K562 (cell line): ENCODE data around the gene ALKBH4. TPM values are rescaled to one million over a fixed set of nuclear protein-coding genes. Genes with fewer than 3 reads are reported as not detected.

Experiments used
- ATAC-seq: fragments of 200-7000 bp; cut with Tn5 transposase; 3 replicates; pipeline ENCODE4 v1.9.1; 2020; ENCODE audit warnings: moderate library complexity
- BruUV-seq: library from RNA; stranded (reverse); fragments of 400-500 nt; replicated peaks from 2 replicates; lab custom pipeline; 2021; lab: Mats Ljungman, UMichigan
- CTCF ChIA-PET: fragments of 300-600 bp; formaldehyde crosslinking; extraction: SDS; loops from one replicate; lab custom pipeline; 2021; ENCODE audit warnings: low intra/inter-chr PET ratio; lab: Yijun Ruan, JAX
- POLR2A ChIA-PET: fragments of 300-600, 350-650 bp; sonication (Branson Sonifier 250); formaldehyde crosslinking; extraction: SDS; loops from one replicate; lab custom pipeline; 2021; ENCODE audit warnings: antibody characterized with exemption, inconsistent platforms; lab: Yijun Ruan, JAX
- DNase-seq, 4 experiments: peaks; one replicate each; pipeline versions ENCODE4 v3.0.0 to v3.0.0-alpha.2; 2011 to 2018; ENCODE audit warnings: low spot score in 3 of 4, mixed read lengths in 3 of 4; ENCODE audit errors: extremely low read depth in 1 of 4
- FAIRE-seq: peaks from 2 replicates; lab custom pipeline; 2011; peaks lifted over from hg19 to GRCh38; lab: Jason Lieb, UNC
- H2AFZ ChIP-seq: 2 replicates; pipeline ENCODE4 v1.6.0; 2011; ENCODE audit warnings: low read depth, low read length, control low read depth, inconsistent platforms
- H3K27ac ChIP-seq: fragments of 200-600 bp; 3 replicates; pipeline ENCODE4 v1.8.0; 2011; ENCODE audit warnings: low read depth, mild to moderate bottlenecking, control low read depth, inconsistent platforms, low read length, moderate library complexity, mixed read lengths; ENCODE audit errors: extremely low read depth
- H3K27me3 ChIP-seq, 2 experiments: fragments of 300-600 bp in 1 of 2; 2 replicates in 1 of 2; 3 replicates in 1 of 2; pipeline versions ENCODE4 v1.6.0 to v1.8.0; 2011; ENCODE audit warnings: inconsistent platforms in 2 of 2, low read length in 2 of 2, mild to moderate bottlenecking in 1 of 2, mixed read lengths in 1 of 2, moderate library complexity in 1 of 2; ENCODE audit not compliant: control insufficient read depth in 2 of 2, insufficient read depth in 2 of 2
- H3K36me3 ChIP-seq: fragments of 300-600 bp; 3 replicates; pipeline ENCODE4 v1.8.0; 2011; ENCODE audit warnings: mild to moderate bottlenecking, low read length, inconsistent platforms; ENCODE audit not compliant: control insufficient read depth, insufficient read depth
- H3K4me1 ChIP-seq, 2 experiments: fragments of 200-600 bp in 1 of 2; replicated peaks in 1 of 2; 2 replicates in 1 of 2; 3 replicates in 1 of 2; pipeline versions ENCODE4 v1.5.1 to v1.8.0; 2011; ENCODE audit warnings: inconsistent platforms in 2 of 2, low read length in 2 of 2, mild to moderate bottlenecking in 1 of 2, mixed read lengths in 1 of 2, moderate library complexity in 1 of 2; ENCODE audit not compliant: control insufficient read depth in 2 of 2, insufficient read depth in 2 of 2
- H3K4me2 ChIP-seq: 2 replicates; pipeline ENCODE4 v1.6.1; 2011; ENCODE audit warnings: low read length, control low read depth, inconsistent platforms, mixed read lengths; ENCODE audit not compliant: insufficient read depth
- H3K4me3 ChIP-seq: fragments of 200-600 bp; sonication (generic), shearing (Covaris generic); 2 replicates; pipeline ENCODE4 v1.5.1; 2016; ENCODE audit warnings: control low read depth, inconsistent platforms
- H3K79me2 ChIP-seq: fragments of 200-600 bp; 3 replicates; pipeline ENCODE4 v1.8.0; 2011; ENCODE audit warnings: low read length, inconsistent platforms; ENCODE audit not compliant: control insufficient read depth, insufficient read depth
- H3K9ac ChIP-seq, 2 experiments: 2 replicates each; pipeline versions ENCODE4 v1.6.0 to v1.6.1; 2011; ENCODE audit warnings: low read depth in 2 of 2, low read length in 2 of 2, control low read depth in 1 of 2, inconsistent platforms in 1 of 2, mild to moderate bottlenecking in 1 of 2, mixed read lengths in 1 of 2; ENCODE audit not compliant: insufficient read depth in 1 of 2
- H3K9me1 ChIP-seq: one replicate; pipeline ENCODE4 v1.6.0; 2011; ENCODE audit warnings: inconsistent platforms, mild to moderate bottlenecking, low read length, moderate library complexity; ENCODE audit not compliant: control insufficient read depth, insufficient read depth
- H3K9me3 ChIP-seq: replicated peaks from 2 replicates; pipeline ENCODE4 v1.5.1; 2011; ENCODE audit warnings: low read depth, low read length, inconsistent platforms; ENCODE audit not compliant: control insufficient read depth, insufficient read depth
- H4K20me1 ChIP-seq: replicated peaks from 2 replicates; pipeline ENCODE4 v1.6.1; 2011; ENCODE audit warnings: low read length, inconsistent platforms, mixed read lengths; ENCODE audit not compliant: control insufficient read depth, insufficient read depth
- HNRNPK ChIP-seq: fragments of 200-400 bp; formaldehyde crosslinking; IDR thresholded peaks from one replicate; pipeline ENCODE4 v1.6.1; 2018; ENCODE audit warnings: mild to moderate bottlenecking, low read depth, low read length; ENCODE audit not compliant: poor library complexity, severe bottlenecking
- IRF2 ChIP-seq: sonication (generic); formaldehyde crosslinking; IDR thresholded peaks from 2 replicates; pipeline ENCODE4 v1.8.1; 2022; ENCODE audit warnings: mild to moderate bottlenecking, missing genetic modification reagents
- MTA1 ChIP-seq: fragments of 450-650 bp; IDR thresholded peaks from 2 replicates; pipeline ENCODE4 v1.6.1; 2017; ENCODE audit warnings: borderline replicate concordance
- RFX1 ChIP-seq: fragments of 450-650 bp; IDR thresholded peaks from 2 replicates; pipeline ENCODE4 v1.6.1; 2016; ENCODE audit warnings: mild to moderate bottlenecking, moderate library complexity
- SMC3 ChIP-seq: conservative IDR thresholded peaks from 2 replicates; pipeline ENCODE4 v1.6.1; 2011; ENCODE audit warnings: low read depth, low read length, improper control_type of control experiment; ENCODE audit not compliant: insufficient read depth
- STAT6 ChIP-seq: sonication (generic); formaldehyde crosslinking; IDR thresholded peaks from 2 replicates; pipeline ENCODE4 v1.8.1; 2023; ENCODE audit warnings: mild to moderate bottlenecking, missing genetic modification reagents
- TAF9B ChIP-seq: fragments of 450-650 bp; IDR thresholded peaks from 2 replicates; pipeline ENCODE4 v1.6.1; 2018; ENCODE audit warnings: mild to moderate bottlenecking; ENCODE audit not compliant: partially characterized antibody
- TOE1 ChIP-seq, 2 experiments: fragments of 450-650 bp in 1 of 2; sonication (generic) in 1 of 2; formaldehyde crosslinking in 1 of 2; IDR thresholded peaks; 2 replicates each; pipeline versions ENCODE4 v1.7.1 to v1.8.0; 2016 to 2022; ENCODE audit warnings: borderline replicate concordance in 2 of 2, mild to moderate bottlenecking in 2 of 2, antibody characterized with exemption in 1 of 2, inconsistent platforms in 1 of 2, low read depth in 1 of 2, missing genetic modification reagents in 1 of 2, moderate library complexity in 1 of 2
- U2AF1 ChIP-seq: fragments of 200-400 bp; formaldehyde crosslinking; optimal IDR thresholded peaks from 2 replicates; pipeline ENCODE3; 2017; ENCODE audit warnings: mild to moderate bottlenecking, low read depth, low read length, moderate library complexity
- ZFPM2 ChIP-seq: fragments of 250-450 bp; sonication (Bioruptor Pico); IDR thresholded peaks from 2 replicates; pipeline ENCODE4 v1.5.1; 2022; ENCODE audit warnings: mild to moderate bottlenecking
- ZNF668 ChIP-seq: fragments of 250-450 bp; sonication (Bioruptor Pico); IDR thresholded peaks from 2 replicates; pipeline ENCODE4 v1.8.0; 2022; ENCODE audit warnings: mild to moderate bottlenecking, inconsistent platforms
- WGBS: fragments of 100-300 bp; shearing (Covaris generic); methylation state at CpG from one replicate; pipeline ENCODE4 v1.1.6; 2016; ENCODE audit warnings: low coverage, mixed read lengths; ENCODE audit not compliant: insufficient coverage; ENCODE audit errors: missing lambda C conversion rate; 5-methylcytosine and 5-hydroxymethylcytosine counted together
- in situ Hi-C: fragments of 300-500 bp; cut with MboI; formaldehyde crosslinking; loops from 4 replicates; pipeline ENCODE4 v1.15.0; 2018; ENCODE audit warnings: inconsistent platforms, mixed read lengths
- intact Hi-C: fragments of 100-400 bp; cut with micrococcal nuclease; formaldehyde crosslinking; loops from 2 replicates; pipeline ENCODE4 v1.14.2; 2022
- polyA plus RNA-seq, 8 experiments: library from polyadenylated mRNA; depleted of rRNA in 4 of 8; stranded (reverse) in 5 of 8; unstranded in 3 of 8; fragments of >200 nt; fragmentation: Nextera tagmentation in 2 of 8; fragmentation: Illumina TruSeq in 1 of 8; extraction: Ambion mirVana in 2 of 8; extraction: Trizol in 1 of 8; gene quantifications; 2 replicates each; pipeline versions ENCODE4 v1.2.1 to v1.2.3, GENCODE V29; 2011 to 2014; ENCODE audit warnings: inconsistent platforms in 1 of 8, missing spikeins in 1 of 8
- total RNA-seq, 7 experiments: library from RNA; depleted of rRNA in 6 of 7; stranded (reverse); fragments of >200 nt in 6 of 7; fragmentation: Illumina TruSeq in 2 of 7; extraction: Trizol in 2 of 7; gene quantifications; 2 replicates each; pipeline versions ENCODE4 v1.2.1 to v1.2.3, GENCODE V29; 2011 to 2021; ENCODE audit warnings: low replicate concordance in 1 of 7
- TF ChIP-seq, protein P1 (sequence below): sonication (generic); formaldehyde crosslinking; IDR thresholded peaks from 2 replicates; pipeline ENCODE4 v1.8.1; 2023; ENCODE audit warnings: missing genetic modification reagents, mild to moderate bottlenecking, borderline replicate concordance
- TF ChIP-seq, protein P2 (sequence below): fragments of 450-650 bp; formaldehyde crosslinking; IDR thresholded peaks from 2 replicates; pipeline ENCODE4 v1.4.0; 2022; ENCODE audit warnings: missing genetic modification characterization

Gene ALKBH4
- total and polyA plus RNA-seq, 9 of the 15 experiments (the other 6 are each of a cell fraction or from before 2014, with no cell fraction given) = 4.6 to 21.4 (median 11.8) TPM

GRCh38 chr7:102445674-102446071 is 19.0 kb downstream of the ALKBH4 start:
- peaks cover 25% of the 10 kb centered on the region; the same call in 2 of the 3 replicates for H3K36me3 ChIP-seq
- ChIA-PET POLR2A (interaction anchor here (1.5 to 1.6 kb wide), 2 partner anchors 8 to 11 kb away, joined by 3 to 4 read pairs; no protein-coding TSS in a partner anchor), CTCF (no interaction called here)
- 43% methylated on average over 2 of the region's 2 CpGs for WGBS
- no peaks in the 10 kb centered on the region for H3K79me2 ChIP-seq
- H3K27ac ChIP-seq = peak overlapping the region; percentile 41; the same call in 1 of the 3 replicates
- no TSS peak for BruUV-seq
- H3K9ac ChIP-seq = peak overlapping the region in 1 of 2 experiments; percentile 88; a peak in 2 of 4 replicates
- H3K9me1 ChIP-seq = peaks cover 3% of the 10 kb centered on the region
- ATAC-seq = no peak
- H3K4me3 ChIP-seq = no peak overlapping the region
- intact Hi-C loops = no loop called here
- no peaks in the 10 kb centered on the region for H3K27me3 ChIP-seq
- no peak for FAIRE-seq
- no peak overlapping the region for H2AFZ ChIP-seq
- in situ Hi-C loops = no loop called here
- 0 out of 2 replicates have a peak overlapping the region, but pooled peaks have one; percentile 0 for H3K4me2 ChIP-seq
- no peaks in the 10 kb centered on the region for H3K9me3 ChIP-seq
- peaks cover 30 to 69% of the 10 kb centered on the region in 2 experiments for H3K4me1 ChIP-seq
- H4K20me1 ChIP-seq = no peaks in the 10 kb centered on the region; the same call in 1 of the 2 replicates
- no peak for DNase-seq
- TF ChIP-seq, protein P1, sequence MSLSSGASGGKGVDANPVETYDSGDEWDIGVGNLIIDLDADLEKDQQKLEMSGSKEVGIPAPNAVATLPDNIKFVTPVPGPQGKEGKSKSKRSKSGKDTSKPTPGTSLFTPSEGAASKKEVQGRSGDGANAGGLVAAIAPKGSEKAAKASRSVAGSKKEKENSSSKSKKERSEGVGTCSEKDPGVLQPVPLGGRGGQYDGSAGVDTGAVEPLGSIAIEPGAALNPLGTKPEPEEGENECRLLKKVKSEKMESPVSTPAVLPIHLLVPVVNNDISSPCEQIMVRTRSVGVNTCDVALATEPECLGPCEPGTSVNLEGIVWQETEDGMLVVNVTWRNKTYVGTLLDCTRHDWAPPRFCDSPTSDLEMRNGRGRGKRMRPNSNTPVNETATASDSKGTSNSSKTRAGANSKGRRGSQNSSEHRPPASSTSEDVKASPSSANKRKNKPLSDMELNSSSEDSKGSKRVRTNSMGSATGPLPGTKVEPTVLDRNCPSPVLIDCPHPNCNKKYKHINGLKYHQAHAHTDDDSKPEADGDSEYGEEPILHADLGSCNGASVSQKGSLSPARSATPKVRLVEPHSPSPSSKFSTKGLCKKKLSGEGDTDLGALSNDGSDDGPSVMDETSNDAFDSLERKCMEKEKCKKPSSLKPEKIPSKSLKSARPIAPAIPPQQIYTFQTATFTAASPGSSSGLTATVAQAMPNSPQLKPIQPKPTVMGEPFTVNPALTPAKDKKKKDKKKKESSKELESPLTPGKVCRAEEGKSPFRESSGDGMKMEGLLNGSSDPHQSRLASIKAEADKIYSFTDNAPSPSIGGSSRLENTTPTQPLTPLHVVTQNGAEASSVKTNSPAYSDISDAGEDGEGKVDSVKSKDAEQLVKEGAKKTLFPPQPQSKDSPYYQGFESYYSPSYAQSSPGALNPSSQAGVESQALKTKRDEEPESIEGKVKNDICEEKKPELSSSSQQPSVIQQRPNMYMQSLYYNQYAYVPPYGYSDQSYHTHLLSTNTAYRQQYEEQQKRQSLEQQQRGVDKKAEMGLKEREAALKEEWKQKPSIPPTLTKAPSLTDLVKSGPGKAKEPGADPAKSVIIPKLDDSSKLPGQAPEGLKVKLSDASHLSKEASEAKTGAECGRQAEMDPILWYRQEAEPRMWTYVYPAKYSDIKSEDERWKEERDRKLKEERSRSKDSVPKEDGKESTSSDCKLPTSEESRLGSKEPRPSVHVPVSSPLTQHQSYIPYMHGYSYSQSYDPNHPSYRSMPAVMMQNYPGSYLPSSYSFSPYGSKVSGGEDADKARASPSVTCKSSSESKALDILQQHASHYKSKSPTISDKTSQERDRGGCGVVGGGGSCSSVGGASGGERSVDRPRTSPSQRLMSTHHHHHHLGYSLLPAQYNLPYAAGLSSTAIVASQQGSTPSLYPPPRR = no peak
- TF ChIP-seq TOE1 (IDR thresholded peaks at IDR 0.05; ENCODE audit: borderline replicate concordance) (0 out of 2 replicates have a peak, but pooled peaks have one; percentile 37), TOE1 (CRISPR knock-in tag; IDR thresholded peaks at IDR 0.05; ENCODE audit: borderline replicate concordance, low read depth) (no peak), IRF2 (no peak), HNRNPK (no peak), TAF9B (no peak), SMC3 (no peak), ZFPM2 (CRISPR knock-in tag) (no peak), U2AF1 (no peak), MTA1 (peak; percentile 61), RFX1 (no peak), ZNF668 (CRISPR knock-in tag) (no peak), STAT6 (CRISPR knock-in tag) (no peak)
- TF ChIP-seq, protein P2, sequence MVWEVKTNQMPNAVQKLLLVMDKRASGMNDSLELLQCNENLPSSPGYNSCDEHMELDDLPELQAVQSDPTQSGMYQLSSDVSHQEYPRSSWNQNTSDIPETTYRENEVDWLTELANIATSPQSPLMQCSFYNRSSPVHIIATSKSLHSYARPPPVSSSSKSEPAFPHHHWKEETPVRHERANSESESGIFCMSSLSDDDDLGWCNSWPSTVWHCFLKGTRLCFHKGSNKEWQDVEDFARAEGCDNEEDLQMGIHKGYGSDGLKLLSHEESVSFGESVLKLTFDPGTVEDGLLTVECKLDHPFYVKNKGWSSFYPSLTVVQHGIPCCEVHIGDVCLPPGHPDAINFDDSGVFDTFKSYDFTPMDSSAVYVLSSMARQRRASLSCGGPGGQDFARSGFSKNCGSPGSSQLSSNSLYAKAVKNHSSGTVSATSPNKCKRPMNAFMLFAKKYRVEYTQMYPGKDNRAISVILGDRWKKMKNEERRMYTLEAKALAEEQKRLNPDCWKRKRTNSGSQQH (CRISPR knock-in tag) = no peak
